Left ventricle myocardium inferior (tissue), 1 donor: ENCODE data around the gene TRAM2. TPM values are rescaled to one million over a fixed set of nuclear protein-coding genes. Genes with fewer than 3 reads are reported as not detected.

Experiments
- DNase-seq: peaks from one replicate; pipeline ENCODE4 v3.0.0-alpha.2; 2020
- H3K27ac ChIP-seq: fragments of 200-600 bp; replicated peaks from 2 replicates; pipeline ENCODE4 v1.8.0; 2021
- H3K27me3 ChIP-seq: fragments of 200-600 bp; 2 replicates; pipeline ENCODE4 v1.8.0; 2021; ENCODE audit warnings: low read depth
- H3K36me3 ChIP-seq: fragments of 200-600 bp; 2 replicates; pipeline ENCODE4 v1.8.0; 2021
- H3K4me1 ChIP-seq: fragments of 200-600 bp; 2 replicates; pipeline ENCODE4 v1.8.0; 2021
- H3K4me3 ChIP-seq: fragments of 200-600 bp; 2 replicates; pipeline ENCODE4 v1.8.0; 2021; ENCODE audit warnings: mild to moderate bottlenecking, moderate library complexity
- H3K9me3 ChIP-seq: fragments of 200-600 bp; replicated peaks from 2 replicates; pipeline ENCODE4 v1.8.0; 2021
- CTCF ChIP-seq: fragments of 200-600 bp; IDR thresholded peaks from 2 replicates; pipeline ENCODE4 v1.8.0; 2021; ENCODE audit warnings: antibody characterized with exemption, mild to moderate bottlenecking, borderline replicate concordance
- intact Hi-C: fragments of 100-400 bp; cut with micrococcal nuclease; formaldehyde crosslinking; loops from one replicate; pipeline ENCODE4 v1.11.0; 2022
- total RNA-seq: library from RNA; stranded (reverse); fragmentation: NEBNext Ultra II Directional; extraction: Animal tissue kit (Norgen Biotek cat#: 25700); gene quantifications from one replicate; pipeline ENCODE4 v1.2.1, GENCODE V29; 2021
- donor health status: DM: no; HTN: yes; CAD: no; lungs with severe emphysema.

The TRAM2 gene
- total RNA-seq, 1 donor from 2014 or later: 11.0 TPM

- Histone ChIP-seq H3K4me1 (peaks cover 97% of the 10 kb centered on the region), H3K9me3 (no peaks in the 10 kb centered on the region), H3K27ac (peak overlapping the region; percentile 93), H3K4me3 (no peak overlapping the region), H3K27me3 (no peaks in the 10 kb centered on the region), H3K36me3 (peaks cover 25% of the 10 kb centered on the region)
- TF ChIP-seq CTCF: no peak
- DNase-seq: no peak
- intact Hi-C loops: loop anchor here (10.0 kb wide), 1 partner anchor 61 kb away; the partner anchor contains the start of gene TRAM2
Measured at GRCh38 chr6:52513464-52513863, 63.4 kb downstream of the TRAM2 start.

- no peaks in the 10 kb centered on the region for H3K27me3 ChIP-seq
- intact Hi-C loops: loop anchor here (10.0 kb wide), 1 partner anchor 63 kb away; the partner anchor contains the start of gene TRAM2
- peak; percentile 40 for DNase-seq
- peak overlapping the region; percentile 93 for H3K27ac ChIP-seq
- H3K9me3 ChIP-seq: no peaks in the 10 kb centered on the region
- H3K36me3 ChIP-seq: peaks cover 35% of the 10 kb centered on the region
- H3K4me3 ChIP-seq: peak overlapping the region; percentile 10
- TF ChIP-seq CTCF: no peak
- H3K4me1 ChIP-seq: peaks cover 94% of the 10 kb centered on the region
Measured at GRCh38 chr6:52512199-52512598, 64.7 kb downstream of the TRAM2 start.

- peaks cover 89% of the 10 kb centered on the region for H3K4me1 ChIP-seq
- TF ChIP-seq CTCF: no peak
- peak overlapping the region; percentile 7 for H3K4me3 ChIP-seq
- H3K9me3 ChIP-seq: no peaks in the 10 kb centered on the region
- no peak for DNase-seq
- H3K27ac ChIP-seq: peak overlapping the region; percentile 93
- intact Hi-C loops: loop anchor here (10.0 kb wide), 1 partner anchor 63 kb away; the partner anchor contains the start of gene TRAM2
- H3K27me3 ChIP-seq: no peaks in the 10 kb centered on the region
- peaks cover 41% of the 10 kb centered on the region for H3K36me3 ChIP-seq
Measured at GRCh38 chr6:52511572-52512151, 65.2 kb downstream of the TRAM2 start.

GRCh38 chr6:52511163-52511562 lies 65.7 kb downstream of the TRAM2 start:
- H3K4me1 ChIP-seq: peaks cover 84% of the 10 kb centered on the region
- H3K36me3 ChIP-seq: peaks cover 46% of the 10 kb centered on the region
- no peak for TF ChIP-seq CTCF
- no peak overlapping the region for H3K4me3 ChIP-seq
- DNase-seq: no peak
- H3K9me3 ChIP-seq: no peaks in the 10 kb centered on the region
- peak overlapping the region; percentile 93 for H3K27ac ChIP-seq
- intact Hi-C loops: loop anchor here (10.0 kb wide), 1 partner anchor 64 kb away; the partner anchor contains the start of gene TRAM2
- no peaks in the 10 kb centered on the region for H3K27me3 ChIP-seq

- peak overlapping the region; percentile 93 for H3K27ac ChIP-seq
- intact Hi-C loops: loop anchor here (10.0 kb wide), 1 partner anchor 65 kb away; the partner anchor contains the start of gene TRAM2
- DNase-seq: no peak
- peaks cover 49% of the 10 kb centered on the region for H3K36me3 ChIP-seq
- no peaks in the 10 kb centered on the region for H3K27me3 ChIP-seq
- H3K4me1 ChIP-seq: peaks cover 86% of the 10 kb centered on the region
- no peak for TF ChIP-seq CTCF
- no peaks in the 10 kb centered on the region for H3K9me3 ChIP-seq
- H3K4me3 ChIP-seq: no peak overlapping the region
Measured at GRCh38 chr6:52510213-52510562, 66.7 kb downstream of the TRAM2 start.
